ENCODE measurements around the gene SLAMF9. TPM values are rescaled to one million over a fixed set of nuclear protein-coding genes. Genes with fewer than 3 reads are reported as not detected.

Gene SLAMF9
- total RNA-seq, 1 experiment from 2014 or later, result not detected

- no TSS peak for BruUV-seq (replicated peaks)
- peaks cover 6 to 24% of the 10 kb centered on the region in 2 experiments; a peak in 3 of 4 replicates for H3K4me1 ChIP-seq (ENCODE audit: control insufficient read depth in 1 of 2, insufficient read depth in 2 of 2, low read length in 2 of 2)
- ATAC-seq (no peak), DNase-seq (ENCODE audit: low read depth, low spot score) (no peak)
- no peaks in the 10 kb centered on the region for H3K27me3 ChIP-seq (ENCODE audit: insufficient read depth, low read length)
- no peaks in the 10 kb centered on the region for H4K20me1 ChIP-seq (ENCODE audit: insufficient read depth)
- TF ChIP-seq REST (IDR thresholded peaks at IDR 0.05; ENCODE audit: low read depth), result no peak
- no peak for TF ChIP-seq CBX3 (IDR thresholded peaks at IDR 0.05; ENCODE audit: low read depth)
- no peak for TF ChIP-seq ZNF274 (IDR thresholded peaks at IDR 0.05; ENCODE audit: low read depth, low read length)
- TF ChIP-seq ZBTB33 (IDR thresholded peaks at IDR 0.05; ENCODE audit: extremely low read depth, insufficient replicate concordance, low read length), result no peak
- TF ChIP-seq, protein P1, sequence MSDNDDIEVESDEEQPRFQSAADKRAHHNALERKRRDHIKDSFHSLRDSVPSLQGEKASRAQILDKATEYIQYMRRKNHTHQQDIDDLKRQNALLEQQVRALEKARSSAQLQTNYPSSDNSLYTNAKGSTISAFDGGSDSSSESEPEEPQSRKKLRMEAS (IDR thresholded peaks at IDR 0.05), result no peak
- TF ChIP-seq POLR2AphosphoS5 (IDR thresholded peaks at IDR 0.05; ENCODE audit: low read depth, low read length), result no peak
- TF ChIP-seq CTCF (IDR thresholded peaks at IDR 0.05 in 2 of 3, conservative IDR thresholded peaks at IDR 0.05 in 1 of 3; ENCODE audit: borderline replicate concordance in 1 of 3, insufficient read depth in 1 of 3, low read depth in 2 of 3, low read length in 2 of 3), result no peak
- no peak for TF ChIP-seq EGR1 (IDR thresholded peaks at IDR 0.05; ENCODE audit: low read depth)
- TF ChIP-seq SIN3A (IDR thresholded peaks at IDR 0.05; ENCODE audit: low read depth), result no peak
- TF ChIP-seq JUND (IDR thresholded peaks at IDR 0.05), result no peak
- no peak for TF ChIP-seq EZH2phosphoT487 (IDR thresholded peaks at IDR 0.05; ENCODE audit: borderline replicate concordance)
- no peak for TF ChIP-seq SP1 (IDR thresholded peaks at IDR 0.05; ENCODE audit: low read depth)
- TF ChIP-seq CEBPB (IDR thresholded peaks at IDR 0.05; ENCODE audit: low read depth), result no peak
- no peak for TF ChIP-seq TCF7L2 (IDR thresholded peaks at IDR 0.05; ENCODE audit: borderline replicate concordance, extremely low read depth, insufficient read depth, insufficient read length)
- TF ChIP-seq SRF (IDR thresholded peaks at IDR 0.05; ENCODE audit: low read depth), result no peak
- TF ChIP-seq YY1 (IDR thresholded peaks at IDR 0.05; ENCODE audit: extremely low read depth, insufficient replicate concordance, low read depth, low read length), result no peak
- TF ChIP-seq RAD21 (IDR thresholded peaks at IDR 0.05; ENCODE audit: low read depth), result no peak
- no peak for TF ChIP-seq ATF3 (IDR thresholded peaks at IDR 0.05)
- no peak for TF ChIP-seq ZFX (IDR thresholded peaks at IDR 0.05)
- TF ChIP-seq POLR2A (IDR thresholded peaks at IDR 0.05; ENCODE audit: borderline replicate concordance, extremely low read depth, insufficient read depth, insufficient read length), result no peak
- H3K9me2 ChIP-seq (ENCODE audit: insufficient read depth), result no peaks in the 10 kb centered on the region
- intact Hi-C loops (cut with micrococcal nuclease), result no loop called here
- no peak overlapping the region for H3K27ac ChIP-seq (ENCODE audit: low read depth, low read length)
- ChIA-PET POLR2A (no interaction called here), RAD21 (ENCODE audit: low non-redundant PET in 1 of 2, low total read pairs in 2 of 2, uncharacterized antibody in 2 of 2, unreplicated experiment in 2 of 2) (no interaction called here), CTCF (interaction anchor here (1.8 kb wide), 1 partner anchor 46 kb away, joined by 5 read pairs; no protein-coding TSS in a partner anchor)
- no peak overlapping the region for H3K4me2 ChIP-seq (ENCODE audit: low read length)
- no peaks in the 10 kb centered on the region for H3K79me2 ChIP-seq (ENCODE audit: insufficient read depth, low read length)
- H2AFZ ChIP-seq (ENCODE audit: low read depth, low read length, poor library complexity, severe bottlenecking), result no peak overlapping the region
- H3K4me3 ChIP-seq (replicated peaks in 1 of 2; ENCODE audit: low read depth in 1 of 2, low read length in 2 of 2), result no peak overlapping the region
- H3K9me3 ChIP-seq (ENCODE audit: control insufficient read depth in 1 of 2, insufficient read depth in 1 of 2, low read depth in 1 of 2, low read length in 2 of 2), result no peaks in the 10 kb centered on the region; a peak in 1 of 4 replicates
- H3K9ac ChIP-seq (ENCODE audit: low read length), result no peak overlapping the region
- no peaks in the 10 kb centered on the region for H3K36me3 ChIP-seq (ENCODE audit: control insufficient read depth in 1 of 2, insufficient read depth in 2 of 2, low read length in 2 of 2)
Measured at GRCh38 chr1:159961636-159962035, 7.6 kb upstream of the SLAMF9 start.
